HG02885 (cell line): Measurements from ENCODE around the gene DTX4.
A peak's percentile ranks its signal among the peaks of the same experiment; 100 is the strongest.

ENCODE experiments used
- ATAC-seq: cut with Tn5 transposase; IDR thresholded peaks from one replicate; pipeline ENCODE4 v1.9.1; 2021; ENCODE audit warnings: mild to moderate bottlenecking; ENCODE audit not compliant: unreplicated experiment, poor library complexity

Gene DTX4

GRCh38 chr11:59172345-59173079 lies 580 bp downstream of the DTX4 start:
- ATAC-seq: peak; percentile 36

GRCh38 chr11:59173080-59173963 lies 1.4 kb downstream of the DTX4 start:
- ATAC-seq: peak; percentile 1

- no peak for ATAC-seq
Observed at GRCh38 chr11:59173964-59174663, 2.2 kb downstream of the DTX4 start.

- no peak for ATAC-seq
Observed at GRCh38 chr11:59174664-59175033, 2.7 kb downstream of the DTX4 start.

- no peak for ATAC-seq
Observed at GRCh38 chr11:59175091-59175501, 3.2 kb downstream of the DTX4 start.

GRCh38 chr11:59176330-59176729 lies 4.4 kb downstream of the DTX4 start:
- ATAC-seq: no peak

- no peak for ATAC-seq
Observed at GRCh38 chr11:59178402-59178801, 6.5 kb downstream of the DTX4 start.

- ATAC-seq: no peak
Observed at GRCh38 chr11:59179121-59179520, 7.2 kb downstream of the DTX4 start.

GRCh38 chr11:59180168-59180776 lies 8.3 kb downstream of the DTX4 start:
- no peak for ATAC-seq

GRCh38 chr11:59180907-59181306 lies 9.0 kb downstream of the DTX4 start:
- no peak for ATAC-seq

- ATAC-seq: no peak
Observed at GRCh38 chr11:59181746-59182456, 10.0 kb downstream of the DTX4 start.

- no peak for ATAC-seq
Observed at GRCh38 chr11:59182457-59183151, 10.7 kb downstream of the DTX4 start.

- ATAC-seq: no peak
Observed at GRCh38 chr11:59183771-59184170, 11.8 kb downstream of the DTX4 start.

GRCh38 chr11:59184691-59185339 lies 12.9 kb downstream of the DTX4 start:
- no peak for ATAC-seq

- ATAC-seq: no peak
Observed at GRCh38 chr11:59185386-59185945, 13.5 kb downstream of the DTX4 start.

- ATAC-seq: peak; percentile 82
Observed at GRCh38 chr11:59186130-59186594, 14.2 kb downstream of the DTX4 start.

- ATAC-seq: no peak
Observed at GRCh38 chr11:59187035-59187434, 15.1 kb downstream of the DTX4 start.

GRCh38 chr11:59187587-59187986 lies 15.7 kb downstream of the DTX4 start:
- no peak for ATAC-seq
